ENCODE measurements around the gene NR1I3. TPM values are rescaled to one million over a fixed set of nuclear protein-coding genes. Genes with fewer than 3 reads are reported as not detected.

NR1I3 gene
- total and polyA plus RNA-seq, 2 of the 13 experiments (the other 11 are each of a cell fraction or from before 2014, with no cell fraction given), result 0.62 to 0.95 TPM

DNA sequence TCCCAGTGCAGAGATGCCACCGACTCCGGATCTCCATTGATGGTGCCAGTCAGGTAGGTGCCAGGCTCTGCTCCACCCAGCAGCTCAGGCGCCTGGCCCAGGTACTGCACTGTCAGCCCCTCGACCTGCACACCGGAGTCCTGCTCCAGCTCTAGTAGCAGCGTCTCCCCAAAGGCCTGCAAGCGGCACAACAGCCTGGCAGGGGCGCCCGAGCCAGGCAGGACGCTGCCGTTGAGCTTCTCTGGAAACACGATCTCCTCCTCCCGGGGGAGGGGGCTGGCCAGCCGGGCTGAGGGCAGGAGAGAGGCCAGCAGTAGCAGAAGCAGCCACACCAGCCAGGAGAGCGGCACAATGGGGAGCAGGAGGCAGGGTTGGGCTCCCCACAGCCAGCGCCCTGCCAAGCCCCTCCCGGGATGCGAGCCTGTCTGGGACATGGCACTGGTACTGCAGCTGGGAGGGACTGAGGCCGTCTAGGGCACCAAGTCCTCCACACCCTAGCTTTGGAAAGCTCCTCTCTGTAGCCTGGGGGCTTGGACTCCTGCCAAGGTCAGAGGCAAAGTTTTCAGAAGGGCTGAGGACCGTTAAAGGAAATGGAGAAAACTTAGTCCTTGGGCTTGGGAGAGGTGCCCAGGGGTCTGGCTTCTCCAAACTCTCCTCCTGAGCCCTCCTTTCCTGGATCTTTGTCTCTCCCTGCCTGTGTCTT lies 39.7 kb downstream of the NR1I3 start (continued):
- TF ChIP-seq HMGXB4 (CRISPR knock-in tag; IDR thresholded peaks at IDR 0.05; ENCODE audit: borderline replicate concordance in 1 of 2, low read depth in 1 of 2) (0 out of 4 replicates have a peak, but pooled peaks of 1 of the 2 experiments have one; percentile 25), ZNF512 (CRISPR knock-in tag; IDR thresholded peaks at IDR 0.05) (no peak), ZNF678 (CRISPR knock-in tag; IDR thresholded peaks at IDR 0.05) (no peak), ZNF281 (CRISPR knock-in tag; IDR thresholded peaks at IDR 0.05; ENCODE audit: borderline replicate concordance) (no peak), BCL3 (CRISPR knock-in tag; IDR thresholded peaks at IDR 0.05) (peak; percentile 73; the same call in 1 of the 2 replicates), ZKSCAN8 (CRISPR knock-in tag; IDR thresholded peaks at IDR 0.05; ENCODE audit: borderline replicate concordance) (no peak), HES4 (CRISPR knock-in tag; IDR thresholded peaks at IDR 0.05; ENCODE audit: borderline replicate concordance) (no peak), MAFG (CRISPR knock-in tag; IDR thresholded peaks at IDR 0.05) (peak; percentile 50; the same call in 1 of the 2 replicates), ZNF282 (IDR thresholded peaks at IDR 0.05; ENCODE audit: partially characterized antibody) (no peak), SAP130 (CRISPR knock-in tag; IDR thresholded peaks at IDR 0.05; ENCODE audit: low read depth) (peak; percentile 25; the same call in 1 of the 2 replicates), ZNF703 (CRISPR knock-in tag; IDR thresholded peaks at IDR 0.05; ENCODE audit: borderline replicate concordance) (no peak), ETV5 (CRISPR knock-in tag; IDR thresholded peaks at IDR 0.05; ENCODE audit: borderline replicate concordance) (no peak), ZSCAN21 (CRISPR knock-in tag; IDR thresholded peaks at IDR 0.05; ENCODE audit: borderline replicate concordance) (0 out of 2 replicates have a peak, but pooled peaks have one; percentile 50), MTA1 (CRISPR knock-in tag; IDR thresholded peaks at IDR 0.05; ENCODE audit: borderline replicate concordance) (peak; percentile 59; the same call in 1 of the 2 replicates), CSRNP1 (CRISPR knock-in tag; IDR thresholded peaks at IDR 0.05) (0 out of 2 replicates have a peak, but pooled peaks have one; percentile 47), SP4 (CRISPR knock-in tag; IDR thresholded peaks at IDR 0.05) (no peak)
- TF ChIP-seq, protein P1, sequence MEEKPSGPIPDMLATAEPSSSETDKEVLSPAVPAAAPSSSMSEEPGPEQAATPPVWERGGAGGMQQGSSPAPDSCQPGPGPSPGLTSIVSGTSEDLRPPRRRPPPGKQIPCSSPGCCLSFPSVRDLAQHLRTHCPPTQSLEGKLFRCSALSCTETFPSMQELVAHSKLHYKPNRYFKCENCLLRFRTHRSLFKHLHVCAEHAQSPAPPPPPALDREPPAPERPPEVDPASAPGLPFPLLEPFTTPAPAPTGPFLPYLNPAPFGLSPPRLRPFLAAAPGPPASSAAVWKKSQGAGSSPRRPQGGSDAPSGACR (CRISPR knock-in tag; IDR thresholded peaks at IDR 0.05), result 0 out of 2 replicates have a peak, but pooled peaks have one; percentile 41
